ENCODE measurements around the gene ATP2C2.
"Not testable (repeated sequence)": the region's sequence is repeated elsewhere in the genome, so short reads cannot be mapped to it uniquely, and the experiment has no call there.

ATP2C2 gene

GRCh38 chr16:84413244-84414004 lies 45.1 kb downstream of the ATP2C2 start:
- DNase-seq (ENCODE audit: low read depth, low spot score): no peak
- H3K4me3 ChIP-seq (ENCODE audit: low read depth, low read length): no peak overlapping the region
- in situ Hi-C loops (cut with HindIII; ENCODE audit: low sequenced_read_pairs): no loop called here
- TF ChIP-seq CTCF (IDR thresholded peaks at IDR 0.05; ENCODE audit: low read depth, low read length): no peak

GRCh38 chr16:84414789-84415326 lies 46.5 kb downstream of the ATP2C2 start:
- H3K4me3 ChIP-seq (ENCODE audit: low read depth, low read length): no peak overlapping the region
- no peak for TF ChIP-seq CTCF (IDR thresholded peaks at IDR 0.05; ENCODE audit: low read depth, low read length)
- in situ Hi-C loops (cut with HindIII; ENCODE audit: low sequenced_read_pairs): no loop called here
- DNase-seq (ENCODE audit: low read depth, low spot score): no peak

- in situ Hi-C loops (cut with HindIII; ENCODE audit: low sequenced_read_pairs): no loop called here
- H3K4me3 ChIP-seq (ENCODE audit: low read depth, low read length): no peak overlapping the region
- no peak for DNase-seq (ENCODE audit: low read depth, low spot score)
- TF ChIP-seq CTCF (IDR thresholded peaks at IDR 0.05; ENCODE audit: low read depth, low read length): no peak
Observed at GRCh38 chr16:84416407-84417321, 48.3 kb downstream of the ATP2C2 start.

- no peak for TF ChIP-seq CTCF (IDR thresholded peaks at IDR 0.05; ENCODE audit: low read depth, low read length)
- H3K4me3 ChIP-seq (ENCODE audit: low read depth, low read length): no peak overlapping the region
- DNase-seq (ENCODE audit: low read depth, low spot score): no peak
- in situ Hi-C loops (cut with HindIII; ENCODE audit: low sequenced_read_pairs): no loop called here
Observed at GRCh38 chr16:84418056-84418849, 49.9 kb downstream of the ATP2C2 start.

- in situ Hi-C loops (cut with HindIII; ENCODE audit: low sequenced_read_pairs): no loop called here
- no peak for TF ChIP-seq CTCF (IDR thresholded peaks at IDR 0.05; ENCODE audit: low read depth, low read length)
- no peak for DNase-seq (ENCODE audit: low read depth, low spot score)
- H3K4me3 ChIP-seq (ENCODE audit: low read depth, low read length): no peak overlapping the region
Observed at GRCh38 chr16:84419730-84420129, 51.4 kb downstream of the ATP2C2 start.

GRCh38 chr16:84420556-84420955 lies 52.2 kb downstream of the ATP2C2 start:
- H3K4me3 ChIP-seq (ENCODE audit: low read depth, low read length); DNase-seq (ENCODE audit: low read depth, low spot score); in situ Hi-C loops (cut with HindIII; ENCODE audit: low sequenced_read_pairs): not testable (repeated sequence)

Measured in astrocyte of the spinal cord (primary cell).